Adrenal gland (tissue), 12 donors: Measurements from ENCODE around the gene CYP1A2. TPM values are rescaled to one million over a fixed set of nuclear protein-coding genes. Genes with fewer than 3 reads are reported as not detected.
"Not testable (repeated sequence)": the region's sequence is repeated elsewhere in the genome, so short reads cannot be mapped to it uniquely, and the experiment has no call there.

Experiments
- DNase-seq, 7 donors: peaks; one replicate each; pipeline ENCODE4 v3.0.0-alpha.2; 2019 to 2020
- H3K27ac ChIP-seq, 5 donors: fragments of 200-600 bp; sonication (generic) in 4 of 5; 1 replicate in 3 of 5; 2 replicates in 2 of 5; pipeline versions ENCODE4 v1.5.1 to v1.8.0; 2016 to 2020; ENCODE audit warnings: mild to moderate bottlenecking in 1 of 5
- H3K27me3 ChIP-seq: fragments of 200-600 bp; 2 replicates; pipeline ENCODE4 v1.8.0; 2021
- H3K36me3 ChIP-seq, 2 donors: fragments of 200-600 bp; replicated peaks in 1 of 2; 1 replicate in 1 of 2; 2 replicates in 1 of 2; pipeline versions ENCODE4 v1.5.1 to v1.8.0; 2018 to 2022
- H3K4me1 ChIP-seq, 2 donors: fragments of 200-600 bp; replicated peaks in 1 of 2; 1 replicate in 1 of 2; 2 replicates in 1 of 2; pipeline versions ENCODE4 v1.5.1 to v1.8.0; 2018 to 2021
- H3K4me3 ChIP-seq, 4 donors: fragments of 200-600 bp; sonication (generic) in 3 of 4; one replicate each; pipeline ENCODE4 v1.5.1; 2016 to 2018
- H3K9me3 ChIP-seq, 3 donors: fragments of 200-600 bp; sonication (generic) in 1 of 3; replicated peaks in 1 of 3; 1 replicate in 2 of 3; 2 replicates in 1 of 3; pipeline versions ENCODE4 v1.5.1 to v1.8.0; 2016 to 2021
- CTCF ChIP-seq, 6 experiments: fragments of 450-650 bp in 4 of 6; fragments of 200-600 bp in 2 of 6; sonication (generic) in 1 of 6; IDR thresholded peaks; 1 replicate in 5 of 6; 2 replicates in 1 of 6; pipeline versions ENCODE4 v1.5.1 to v1.8.0; 2016 to 2021; ENCODE audit warnings: antibody characterized with exemption in 6 of 6, mild to moderate bottlenecking in 2 of 6, moderate library complexity in 1 of 6
- POLR2A ChIP-seq, 2 donors: fragments of 450-650 bp; IDR thresholded peaks; one replicate each; pipeline ENCODE4 v1.6.1; 2017; ENCODE audit warnings: antibody characterized with exemption in 2 of 2, mild to moderate bottlenecking in 2 of 2, moderate library complexity in 1 of 2
- WGBS, 4 donors: extraction: QIAGEN DNeasy Blood & Tissue Kit in 2 of 4; methylation state at CpG; one replicate each; pipeline versions ENCODE4 v1.1.5 to v1.1.7; 2013 to 2017; 5-methylcytosine and 5-hydroxymethylcytosine counted together
- intact Hi-C, 2 donors: fragments of 100-400 bp; cut with DNase I; formaldehyde crosslinking; loops; one replicate each; pipeline versions ENCODE4 v1.14.1 to v1.15.0; 2022 to 2023
- polyA plus RNA-seq, 3 donors: library from polyadenylated mRNA; stranded (reverse); fragments of 200-250 nt in 2 of 3; fragments of 350-450 nt in 1 of 3; fragmentation: Illumina TruSeq in 1 of 3; extraction: RNeasy Lipid Tissue Mini Kit (QIAGEN cat#74804) in 1 of 3; gene quantifications; one replicate each; pipeline ENCODE4 v1.2.3, GENCODE V29; 2013 to 2014
- total RNA-seq, 9 donors: library from RNA; depleted of rRNA in 4 of 9; stranded (reverse); fragments of >200 nt in 4 of 9; fragments of 120-200 nt in 1 of 9; fragmentation: NEBNext Ultra II Directional in 1 of 9; extraction: Animal tissue kit (Norgen Biotek cat#: 25700) in 1 of 9; gene quantifications; one replicate each; pipeline versions ENCODE4 v1.1.0 to v1.2.4, GENCODE V29; 2013 to 2023
- donor health status: healthy with polysubstance abuse.
- donor health status: Bipolar disorder and iron deficiency.
- donor health status: DM: yes; HTN: yes; CAD: no.
- donor health status: DM: no; HTN: no; CAD: no.
- donor health status: DM: no; HTN: no; CAD: no.
- donor health status: DM: yes; HTN: yes; CAD: no.

Gene CYP1A2
- total and polyA plus RNA-seq, 12 donors, result not detected

GRCh38 chr15:74730619-74731316 lies 17.9 kb upstream of the CYP1A2 start:
- Histone ChIP-seq H3K27ac (no peak overlapping the region), H3K9me3 (no peaks in the 10 kb centered on the region), H3K27me3 (no peaks in the 10 kb centered on the region), H3K4me3 (no peak overlapping the region), H3K36me3 (no peaks in the 10 kb centered on the region), H3K4me1 (peaks cover 0 to 12% of the 10 kb centered on the region in 2 donors)
- intact Hi-C loops, result no loop called here
- no peak for DNase-seq
- TF ChIP-seq CTCF (IDR thresholded peaks at IDR 0.05) (no peak), POLR2A (IDR thresholded peaks at IDR 0.05) (no peak)
- WGBS, 4 donors, result 57 to 80% (median 77%) methylated on average over 7 of the region's 7 CpGs

GRCh38 chr15:74732846-74733245 lies 15.8 kb upstream of the CYP1A2 start:
- WGBS, 4 donors, result 77 to 88% (median 83%) methylated on average over 5 of the region's 5 CpGs
- Histone ChIP-seq H3K4me3 (no peak overlapping the region), H3K27me3 (no peaks in the 10 kb centered on the region), H3K36me3 (no peaks in the 10 kb centered on the region), H3K9me3 (no peaks in the 10 kb centered on the region), H3K27ac (no peak overlapping the region), H3K4me1 (no peaks in the 10 kb centered on the region)
- intact Hi-C loops, result no loop called here
- DNase-seq, result no peak
- TF ChIP-seq CTCF (IDR thresholded peaks at IDR 0.05), result no peak
- TF ChIP-seq POLR2A (IDR thresholded peaks at IDR 0.05), result no peak

GRCh38 chr15:74733269-74733668 lies 15.4 kb upstream of the CYP1A2 start:
- Histone ChIP-seq H3K9me3 (no peaks in the 10 kb centered on the region), H3K27me3 (no peaks in the 10 kb centered on the region), H3K36me3 (no peaks in the 10 kb centered on the region), H3K4me1 (no peaks in the 10 kb centered on the region), H3K27ac (no peak overlapping the region), H3K4me3 (no peak overlapping the region)
- intact Hi-C loops, result no loop called here
- no peak for DNase-seq
- no peak for TF ChIP-seq POLR2A (IDR thresholded peaks at IDR 0.05)
- TF ChIP-seq CTCF (IDR thresholded peaks at IDR 0.05), result no peak
- 76 to 94% (median 86%) methylated on average over 3 of the region's 3 CpGs for WGBS, 4 donors

- Histone ChIP-seq H3K4me3 (no peak overlapping the region), H3K36me3 (no peaks in the 10 kb centered on the region), H3K9me3 (no peaks in the 10 kb centered on the region), H3K27ac (no peak overlapping the region), H3K4me1 (no peaks in the 10 kb centered on the region), H3K27me3 (no peaks in the 10 kb centered on the region)
- no peak for DNase-seq
- intact Hi-C loops, result no loop called here
- TF ChIP-seq CTCF (IDR thresholded peaks at IDR 0.05), result no peak
- TF ChIP-seq POLR2A (IDR thresholded peaks at IDR 0.05), result no peak
- WGBS, 4 donors, result 76 to 86% (median 80%) methylated on average over 3 of the region's 3 CpGs
These were observed 13.3 kb upstream of the CYP1A2 start for GRCh38 chr15:74735305-74735704.

- H3K4me1 ChIP-seq, DNase-seq, H3K27ac ChIP-seq, H3K9me3 ChIP-seq, intact Hi-C loops, H3K27me3 ChIP-seq, H3K4me3 ChIP-seq, H3K36me3 ChIP-seq: not testable (repeated sequence)
- 64 to 74% (median 68%) methylated on average over 5 of the region's 5 CpGs for WGBS, 4 donors
These were observed 10.4 kb upstream of the CYP1A2 start for GRCh38 chr15:74738239-74738638.
